ENCODE measurements around the gene ASIC4.
A peak's percentile ranks its signal among the peaks of the same experiment; 100 is the strongest.

ASIC4 gene

DNA sequence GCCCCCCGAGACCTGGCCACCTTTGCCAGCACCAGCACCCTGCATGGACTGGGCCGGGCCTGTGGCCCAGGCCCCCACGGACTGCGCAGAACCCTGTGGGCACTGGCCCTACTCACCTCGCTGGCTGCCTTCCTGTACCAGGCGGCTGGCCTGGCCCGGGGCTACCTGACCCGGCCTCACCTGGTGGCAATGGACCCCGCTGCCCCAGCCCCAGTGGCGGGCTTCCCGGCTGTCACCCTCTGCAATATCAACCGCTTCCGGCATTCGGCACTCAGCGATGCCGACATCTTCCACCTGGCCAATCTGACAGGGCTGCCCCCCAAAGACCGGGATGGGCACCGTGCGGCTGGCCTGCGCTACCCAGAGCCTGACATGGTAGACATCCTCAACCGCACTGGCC lies 554 bp downstream of the ASIC4 start:
- DNase-seq (ENCODE audit: low spot score), result no peak

DNA sequence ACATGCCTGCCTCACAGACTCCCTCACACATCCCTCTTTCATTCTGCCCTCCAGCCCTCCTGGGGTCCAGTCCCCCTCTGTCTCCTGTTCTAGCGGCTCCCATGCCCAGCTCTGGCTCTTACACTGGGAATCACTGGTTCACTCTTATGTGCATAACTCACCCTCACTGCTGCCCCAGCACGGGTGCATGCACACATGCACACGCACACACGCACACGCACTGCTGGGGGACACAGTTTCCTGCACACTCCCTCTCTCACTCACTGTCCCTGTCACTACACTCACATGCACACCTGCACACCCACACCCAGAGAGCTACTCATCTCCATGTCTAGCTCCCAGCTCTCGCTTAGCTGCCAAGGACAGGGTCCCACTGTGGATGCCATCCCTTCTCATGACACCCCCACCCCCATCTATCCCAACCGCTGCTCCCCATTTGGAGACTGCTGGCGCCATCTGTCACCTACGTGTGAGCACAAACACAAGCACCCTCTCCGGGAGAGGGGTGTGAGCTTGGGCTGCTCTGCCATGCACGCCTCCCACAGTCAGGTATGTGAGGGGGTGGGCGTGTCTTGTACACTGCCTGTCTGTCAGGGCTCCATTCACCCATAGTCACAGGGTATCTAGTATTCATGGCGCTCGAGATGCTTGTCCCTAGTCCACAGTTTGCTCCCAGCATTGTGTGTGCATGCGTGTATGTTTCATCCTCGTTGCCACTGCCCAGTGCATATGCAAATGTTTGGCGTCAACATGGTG lies 1.8 kb downstream of the ASIC4 start:
- no peak for DNase-seq (ENCODE audit: low spot score)

DNA sequence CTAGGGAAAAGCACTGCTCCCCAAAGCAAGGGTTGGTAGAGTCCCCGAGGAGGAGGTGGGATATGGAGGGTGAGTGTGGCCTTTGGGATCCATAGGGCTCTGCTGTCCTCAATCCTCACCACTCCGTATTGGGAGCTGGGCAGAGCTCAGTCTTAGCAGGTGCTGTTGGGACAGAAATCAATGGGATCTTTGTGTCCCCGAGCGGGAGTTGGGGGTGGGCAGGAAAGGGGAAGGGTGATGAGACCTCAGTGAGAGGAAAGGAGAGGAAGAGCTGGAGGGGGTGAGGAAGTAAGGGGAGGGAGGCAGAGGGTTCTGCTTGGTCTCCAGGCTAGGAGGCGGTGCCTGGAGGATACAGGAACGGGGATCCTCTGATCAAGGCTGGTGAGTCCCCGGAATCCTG lies 2.6 kb downstream of the ASIC4 start:
- no peak for DNase-seq (ENCODE audit: low spot score)

GRCh38 chr2:219517954-219518778 lies 3.9 kb downstream of the ASIC4 start:
- no peak for DNase-seq (ENCODE audit: low spot score)

- DNase-seq (ENCODE audit: low spot score), result no peak
These were observed 5.2 kb downstream of the ASIC4 start for GRCh38 chr2:219519526-219519916.

GRCh38 chr2:219520079-219520478 lies 5.8 kb downstream of the ASIC4 start:
- DNase-seq (ENCODE audit: low spot score), result no peak

DNA sequence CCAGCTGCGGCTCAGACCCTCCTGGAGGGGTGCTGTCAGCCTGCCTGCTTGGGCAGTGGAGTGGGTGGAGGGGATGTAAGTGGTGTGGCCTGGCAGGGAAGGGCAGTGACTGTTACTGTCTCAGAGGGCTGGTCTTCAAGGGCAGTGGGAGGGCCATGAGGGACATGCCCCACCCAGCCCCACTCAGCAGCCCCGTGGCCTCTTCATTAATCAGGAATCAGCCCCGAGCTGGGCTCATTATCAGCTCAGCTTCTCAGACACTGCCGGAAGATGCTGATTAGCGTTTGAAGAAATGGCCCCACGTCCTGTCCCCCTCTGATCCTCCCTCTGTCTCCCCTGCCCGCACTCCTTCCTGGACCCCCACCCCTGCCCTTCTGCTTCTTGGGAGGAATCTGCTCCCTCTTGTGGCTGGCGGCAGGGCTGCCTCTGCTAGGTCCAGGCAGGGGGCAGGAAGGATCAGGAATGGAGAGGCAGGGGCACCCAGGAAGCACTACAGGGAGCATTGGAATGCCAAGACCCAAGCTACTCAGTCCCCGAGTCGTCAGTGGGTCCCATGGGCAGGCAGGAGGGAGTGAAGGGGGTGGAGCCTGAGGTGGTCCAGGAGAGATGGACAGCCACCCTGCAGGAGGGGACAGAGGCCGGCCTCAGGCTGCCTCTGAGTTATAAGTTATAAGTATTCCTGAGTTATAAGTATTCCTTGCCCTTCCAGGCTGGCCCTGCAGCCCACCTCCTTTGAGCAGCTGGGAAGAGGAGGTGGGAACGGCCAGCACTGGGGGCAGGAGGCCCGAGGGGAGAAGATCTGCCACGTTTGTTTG lies 7.0 kb downstream of the ASIC4 start:
- no peak for DNase-seq (ENCODE audit: low spot score)

GRCh38 chr2:219522111-219523030 lies 8.1 kb downstream of the ASIC4 start:
- DNase-seq (ENCODE audit: low spot score), result no peak

DNA sequence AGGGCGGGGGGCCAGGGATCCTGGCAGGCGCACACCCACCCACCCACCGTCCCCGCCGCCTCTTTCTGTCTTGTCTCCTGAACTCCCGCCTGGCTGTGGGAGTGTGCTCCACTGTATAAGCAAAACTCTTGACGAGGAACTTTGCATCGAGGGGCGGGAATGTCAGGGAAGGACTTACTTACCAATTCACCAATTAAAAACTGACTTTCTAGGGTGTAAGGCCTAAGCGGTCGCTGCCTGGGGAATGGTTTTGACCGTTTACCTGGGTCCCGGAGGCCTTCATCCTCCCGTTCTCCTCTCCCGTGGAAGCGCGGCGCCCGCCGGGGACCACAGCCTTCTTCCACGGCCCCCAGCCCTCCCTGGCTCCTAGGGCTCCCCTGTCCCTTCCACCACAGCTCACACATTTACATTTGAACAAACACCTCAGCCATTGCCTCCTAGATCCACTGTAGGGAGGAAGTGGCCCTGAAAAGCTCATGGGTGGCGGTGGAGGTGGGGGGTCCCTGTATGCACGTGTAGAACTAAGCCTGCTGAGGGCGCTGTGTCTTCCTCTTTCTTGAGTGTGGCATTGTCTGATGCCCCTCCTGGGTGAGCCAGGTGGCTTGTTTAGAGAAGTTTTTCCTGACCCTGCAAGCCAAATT lies 8.9 kb downstream of the ASIC4 start:
- DNase-seq (ENCODE audit: low spot score), result no peak

- DNase-seq (ENCODE audit: low spot score), result no peak
These were observed 10.5 kb downstream of the ASIC4 start for GRCh38 chr2:219524817-219525216.

GRCh38 chr2:219525533-219526232 lies 11.4 kb downstream of the ASIC4 start:
- DNase-seq (ENCODE audit: low spot score), result peak; percentile 24

DNA sequence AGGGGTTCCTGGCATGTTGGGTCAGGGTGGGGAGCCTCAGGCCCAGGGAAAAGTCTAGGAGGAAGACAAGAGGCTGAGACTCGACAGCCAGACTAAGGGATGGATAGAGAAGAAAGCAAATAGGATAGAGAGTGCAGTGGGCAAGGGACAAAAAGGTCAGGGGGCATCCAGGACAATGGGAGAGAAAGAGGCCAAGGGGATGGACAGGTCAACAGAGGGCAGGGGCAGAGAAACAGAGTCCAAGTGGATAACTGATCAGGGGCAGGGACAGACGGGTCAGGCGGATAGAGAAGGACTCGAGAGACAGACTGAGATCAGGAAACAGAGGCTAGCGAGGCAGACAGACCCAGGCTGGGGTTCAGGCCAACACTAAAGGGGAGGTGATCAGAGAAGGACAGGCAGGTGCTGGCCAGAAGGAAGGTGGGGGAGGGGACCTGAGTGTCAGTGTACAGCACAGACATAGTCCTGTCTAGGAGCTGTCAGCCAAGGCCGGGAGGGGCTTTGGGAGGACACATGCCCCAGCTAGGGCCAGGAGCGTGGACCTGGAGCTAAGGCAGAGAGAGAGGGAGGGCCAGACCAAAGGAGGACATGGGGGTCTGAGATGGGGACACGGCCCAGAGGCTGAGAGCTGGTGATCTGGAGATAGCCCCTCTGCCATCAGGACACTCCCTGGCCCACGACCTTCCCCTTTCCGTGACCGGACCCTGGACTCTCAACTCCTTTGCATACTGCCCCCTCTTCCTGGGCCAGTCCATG lies 12.2 kb downstream of the ASIC4 start:
- no peak for DNase-seq (ENCODE audit: low spot score)

DNA sequence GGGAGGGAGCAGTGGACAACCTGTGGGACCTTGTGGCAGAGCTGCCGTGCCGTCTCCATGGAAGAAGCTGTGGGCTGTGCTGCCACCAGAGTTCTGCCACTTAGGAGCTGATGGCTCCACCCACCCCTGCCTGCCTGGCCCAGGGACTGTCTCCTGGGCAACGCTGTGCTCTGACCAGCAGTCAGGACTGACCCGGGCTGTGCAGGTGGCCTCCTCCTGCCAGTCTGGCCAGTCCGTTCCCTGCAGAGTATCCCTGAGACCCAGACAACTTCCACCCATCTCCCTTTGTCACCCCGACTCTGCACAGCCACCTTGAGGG lies 12.8 kb downstream of the ASIC4 start:
- no peak for DNase-seq (ENCODE audit: low spot score)

DNA sequence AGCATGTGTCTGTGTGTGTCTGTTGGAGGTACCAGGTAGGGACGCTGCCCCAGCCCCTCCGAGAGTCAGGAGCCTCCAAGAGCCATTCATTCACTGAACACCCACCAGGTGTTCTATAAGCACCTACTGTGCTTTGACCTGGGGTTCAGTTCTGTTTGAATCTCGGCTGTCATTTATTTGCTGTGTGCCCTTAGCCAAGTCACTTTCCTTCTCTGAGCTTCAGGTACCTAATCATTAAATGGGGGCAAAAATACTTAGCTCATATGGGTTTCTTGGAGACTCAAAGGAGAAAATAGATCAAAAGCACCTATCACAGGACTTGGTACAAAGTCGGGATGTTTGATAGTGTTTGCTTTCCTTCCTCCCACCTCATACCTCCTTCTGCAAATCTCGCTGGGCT lies 13.2 kb downstream of the ASIC4 start:
- DNase-seq (ENCODE audit: low spot score), result no peak

DNA sequence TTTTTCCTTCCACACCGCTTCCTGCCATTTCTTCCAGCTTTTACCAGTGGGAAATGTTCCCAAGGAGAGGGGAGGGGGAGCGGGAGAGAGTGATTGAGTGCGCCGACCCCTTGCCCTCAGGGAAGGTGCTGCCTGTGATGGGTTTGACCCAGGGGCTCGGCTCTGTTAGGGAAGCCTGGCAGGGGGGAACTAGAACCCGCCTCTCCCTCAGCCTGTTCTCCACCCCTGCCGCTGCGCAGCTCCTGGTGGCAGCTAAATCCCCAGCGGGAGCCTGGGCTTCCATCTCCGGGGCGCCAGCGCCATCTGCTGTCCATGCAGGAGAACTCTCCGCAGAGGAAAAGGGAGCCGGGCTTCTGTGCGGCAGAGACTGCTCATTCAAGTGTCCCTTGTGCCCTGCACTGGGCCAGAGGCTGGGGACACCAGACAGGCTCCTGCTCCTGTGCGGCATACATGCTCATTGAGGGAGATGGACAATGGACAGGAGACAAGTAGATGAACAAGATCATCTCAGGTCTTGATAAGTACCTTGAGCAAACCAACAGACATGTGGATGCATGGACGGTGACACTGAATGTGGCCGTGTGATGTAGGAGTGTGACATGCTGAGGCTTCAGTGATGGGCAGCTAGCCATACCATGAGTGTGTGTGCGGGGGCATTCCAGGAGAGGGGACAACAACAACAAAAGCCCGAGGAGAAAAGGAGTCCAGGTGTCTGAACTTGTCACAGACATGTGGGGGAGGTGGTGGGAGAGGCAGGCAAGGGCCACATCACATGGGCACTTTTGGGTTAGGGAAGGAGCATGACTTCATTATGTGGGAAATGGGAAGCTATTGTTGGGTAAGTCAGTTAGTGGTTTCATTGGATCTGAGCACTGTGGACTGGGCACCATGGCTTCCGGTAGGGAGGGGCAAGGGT lies 16.0 kb downstream of the ASIC4 start:
- peak; percentile 83 for DNase-seq (ENCODE audit: low spot score)

DNA sequence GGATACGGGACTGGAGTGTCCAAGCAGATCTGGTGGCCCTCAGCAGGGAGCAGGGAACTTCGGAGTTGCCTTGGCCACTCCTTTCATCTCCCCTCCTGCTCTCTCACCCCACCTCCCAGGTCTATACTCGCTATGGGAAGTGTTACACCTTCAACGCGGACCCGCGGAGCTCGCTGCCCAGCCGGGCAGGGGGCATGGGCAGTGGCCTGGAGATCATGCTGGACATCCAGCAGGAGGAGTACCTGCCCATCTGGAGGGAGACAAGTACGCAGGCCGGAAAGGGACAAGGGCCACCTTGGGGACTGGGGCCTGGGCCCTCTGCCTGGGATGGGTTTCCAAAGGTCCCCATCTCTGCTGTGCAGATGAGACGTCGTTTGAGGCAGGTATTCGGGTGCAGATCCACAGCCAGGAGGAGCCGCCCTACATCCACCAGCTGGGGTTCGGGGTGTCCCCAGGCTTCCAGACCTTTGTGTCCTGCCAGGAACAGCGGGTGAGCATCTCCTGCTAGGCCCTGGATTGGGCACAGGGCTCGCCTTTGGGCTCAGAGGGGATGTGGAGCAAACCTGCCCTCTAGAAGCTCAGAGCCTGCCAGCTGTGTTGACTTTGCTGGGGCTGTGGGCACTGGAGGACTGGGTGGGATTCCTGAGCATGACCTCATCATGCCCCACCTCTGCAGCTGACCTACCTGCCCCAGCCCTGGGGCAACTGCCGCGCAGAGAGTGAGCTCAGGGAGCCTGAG lies 17.5 kb downstream of the ASIC4 start:
- DNase-seq (ENCODE audit: low spot score), result no peak

DNA sequence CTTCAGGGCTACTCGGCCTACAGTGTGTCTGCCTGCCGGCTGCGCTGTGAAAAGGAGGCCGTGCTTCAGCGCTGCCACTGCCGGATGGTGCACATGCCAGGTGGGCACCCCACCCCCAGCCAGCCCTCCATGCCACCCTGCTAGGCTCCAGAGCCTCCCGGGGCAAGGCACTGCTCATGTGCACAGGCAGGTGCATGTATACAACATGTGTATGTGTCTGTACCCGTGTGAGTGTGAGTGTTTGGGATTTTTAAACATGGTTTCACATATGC lies 18.0 kb downstream of the ASIC4 start:
- DNase-seq (ENCODE audit: low spot score), result no peak

DNA sequence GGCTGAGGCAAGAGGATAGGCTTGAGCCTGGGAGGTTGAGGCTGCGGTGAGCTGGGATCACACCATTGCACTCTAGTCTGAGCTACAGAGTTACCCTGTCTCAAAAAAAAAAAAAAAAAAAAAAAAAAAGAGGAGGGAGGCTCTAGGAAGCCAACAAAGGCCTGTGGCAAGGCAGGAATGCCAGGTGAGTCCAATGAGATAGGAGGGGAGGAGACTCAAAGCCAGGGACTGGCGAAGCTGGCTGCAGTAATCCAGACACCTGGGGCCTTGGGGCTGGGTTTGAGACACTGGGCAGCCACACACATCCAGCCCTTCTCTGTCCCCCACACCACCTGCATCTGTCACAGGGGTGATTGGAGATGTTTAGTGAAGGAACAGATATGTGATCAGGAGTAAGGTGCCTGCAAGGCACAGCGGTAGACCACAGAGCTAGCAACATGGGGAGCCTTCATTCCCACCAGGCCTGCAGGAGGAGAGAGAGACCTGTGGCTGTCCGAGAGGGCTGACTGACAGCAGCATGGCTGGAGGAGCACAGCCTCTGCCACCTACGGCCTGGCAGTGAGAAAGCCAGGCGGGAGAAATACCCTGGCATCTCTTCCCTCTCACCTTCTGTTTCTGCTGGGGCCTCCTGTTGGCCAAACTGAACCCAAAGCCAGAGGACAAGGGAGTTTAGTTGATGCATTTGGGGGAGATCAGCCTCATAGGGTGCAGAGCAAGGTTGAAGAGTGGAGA lies 19.8 kb downstream of the ASIC4 start:
- no peak for DNase-seq (ENCODE audit: low spot score)

Measured in hematopoietic multipotent progenitor cell treated with erythropoietin and hydrocortisone succinate and interleukin-3 and kit ligand, for 15 days (in vitro differentiated cells).